AG04449 (cell line): ENCODE results near the gene LRRC18.

Source experiments
- CTCF ChIA-PET: fragments of 350-600 bp; formaldehyde crosslinking; extraction: SDS; loops from one replicate; lab custom pipeline; 2021; ENCODE audit warnings: antibody characterized with exemption; lab: Yijun Ruan, JAX
- POLR2A ChIA-PET: fragments of 400-600, 350-600 bp; formaldehyde crosslinking; extraction: SDS; loops from one replicate; lab custom pipeline; 2020; ENCODE audit warnings: antibody characterized with exemption, inconsistent platforms; lab: Yijun Ruan, JAX
- DNase-seq: peaks from one replicate; pipeline ENCODE4 v3.0.0-alpha.2; 2010; ENCODE audit warnings: low read depth, low spot score
- H3K4me3 ChIP-seq: 2 replicates; pipeline ENCODE4 v1.5.1; 2011; ENCODE audit warnings: low read depth, mild to moderate bottlenecking, control low read depth, low read length
- TF ChIP-seq, protein P1 (sequence below): IDR thresholded peaks from one replicate; pipeline ENCODE4 v1.5.1; 2011; ENCODE audit warnings: mild to moderate bottlenecking, moderate library complexity, low read length, control low read depth, inconsistent platforms; ENCODE audit not compliant: insufficient read depth; ENCODE audit errors: missing control alignments

Gene LRRC18

DNA sequence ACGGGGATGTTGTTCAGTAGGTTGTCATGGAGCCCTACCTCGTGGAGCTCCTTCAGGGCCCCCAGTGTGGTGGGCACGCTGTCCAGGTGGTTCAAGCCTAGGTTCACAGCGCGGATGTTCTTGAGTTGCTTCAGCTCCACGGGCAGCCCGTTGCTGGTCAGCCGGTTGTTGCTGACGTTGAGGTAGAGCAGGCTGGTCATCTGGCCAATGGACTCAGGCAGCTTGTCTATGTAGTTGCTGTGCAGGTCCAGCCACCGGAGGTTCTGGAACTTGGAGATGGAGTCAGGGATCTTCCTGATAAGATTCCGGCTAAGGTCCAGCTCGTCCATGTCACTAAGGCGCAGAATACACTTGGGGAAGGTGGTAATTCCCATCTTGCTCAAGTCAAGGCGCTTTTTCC, 26.0 kb downstream of the LRRC18 start:
- TF ChIP-seq, protein P1, sequence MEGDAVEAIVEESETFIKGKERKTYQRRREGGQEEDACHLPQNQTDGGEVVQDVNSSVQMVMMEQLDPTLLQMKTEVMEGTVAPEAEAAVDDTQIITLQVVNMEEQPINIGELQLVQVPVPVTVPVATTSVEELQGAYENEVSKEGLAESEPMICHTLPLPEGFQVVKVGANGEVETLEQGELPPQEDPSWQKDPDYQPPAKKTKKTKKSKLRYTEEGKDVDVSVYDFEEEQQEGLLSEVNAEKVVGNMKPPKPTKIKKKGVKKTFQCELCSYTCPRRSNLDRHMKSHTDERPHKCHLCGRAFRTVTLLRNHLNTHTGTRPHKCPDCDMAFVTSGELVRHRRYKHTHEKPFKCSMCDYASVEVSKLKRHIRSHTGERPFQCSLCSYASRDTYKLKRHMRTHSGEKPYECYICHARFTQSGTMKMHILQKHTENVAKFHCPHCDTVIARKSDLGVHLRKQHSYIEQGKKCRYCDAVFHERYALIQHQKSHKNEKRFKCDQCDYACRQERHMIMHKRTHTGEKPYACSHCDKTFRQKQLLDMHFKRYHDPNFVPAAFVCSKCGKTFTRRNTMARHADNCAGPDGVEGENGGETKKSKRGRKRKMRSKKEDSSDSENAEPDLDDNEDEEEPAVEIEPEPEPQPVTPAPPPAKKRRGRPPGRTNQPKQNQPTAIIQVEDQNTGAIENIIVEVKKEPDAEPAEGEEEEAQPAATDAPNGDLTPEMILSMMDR: no peak
- POLR2A ChIA-PET: no interaction called here
- DNase-seq: no peak
- CTCF ChIA-PET: no interaction called here
- H3K4me3 ChIP-seq: no peak overlapping the region

DNA sequence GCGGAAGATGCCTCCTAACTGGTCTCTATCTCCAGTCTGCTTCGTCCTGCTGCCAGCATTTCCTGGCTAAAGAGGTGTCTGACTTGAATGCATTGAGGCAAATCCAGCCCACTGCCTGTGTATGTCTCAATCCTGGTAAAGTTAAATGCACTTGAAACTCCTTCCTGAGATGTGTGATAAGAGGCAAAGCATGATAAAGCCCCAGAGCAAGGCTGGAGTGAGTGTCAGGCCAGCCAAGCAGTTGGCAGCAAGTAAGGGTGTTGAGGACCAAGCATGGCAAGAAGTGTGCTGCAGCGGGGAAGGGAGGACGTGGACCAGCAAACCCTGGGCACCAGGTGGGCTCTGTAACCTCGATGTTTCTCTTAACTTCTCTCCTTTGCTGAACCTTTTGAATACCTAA, 29.1 kb downstream of the LRRC18 start:
- CTCF ChIA-PET: no interaction called here
- POLR2A ChIA-PET: no interaction called here

DNA sequence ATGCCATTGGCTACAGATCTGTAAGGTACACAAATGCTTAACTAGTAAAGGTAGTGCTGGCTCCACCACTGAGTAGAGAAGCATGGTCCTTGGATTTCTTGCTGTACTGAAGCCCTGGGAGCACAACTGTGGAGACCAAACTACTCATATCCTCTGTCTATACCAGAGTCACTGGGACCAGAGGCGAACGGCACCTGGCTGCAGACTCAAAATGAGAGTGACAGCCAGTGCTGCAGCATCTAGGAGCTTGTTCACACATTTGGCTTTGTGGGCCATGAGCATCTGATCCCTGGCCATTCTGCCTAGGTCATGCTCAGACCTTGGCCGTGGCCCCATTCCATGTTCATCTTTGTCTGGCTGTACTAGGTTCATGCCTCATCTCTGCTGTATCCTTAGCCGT, 31.9 kb downstream of the LRRC18 start:
- no peak overlapping the region for H3K4me3 ChIP-seq
- TF ChIP-seq, protein P1: no peak
- DNase-seq: no peak
- POLR2A ChIA-PET: no interaction called here
- CTCF ChIA-PET: no interaction called here

More for the DNA sequence above, 29.1 kb downstream of the LRRC18 start:
- DNase-seq: no peak
- H3K4me3 ChIP-seq: no peak overlapping the region
- TF ChIP-seq, protein P1: no peak

DNA sequence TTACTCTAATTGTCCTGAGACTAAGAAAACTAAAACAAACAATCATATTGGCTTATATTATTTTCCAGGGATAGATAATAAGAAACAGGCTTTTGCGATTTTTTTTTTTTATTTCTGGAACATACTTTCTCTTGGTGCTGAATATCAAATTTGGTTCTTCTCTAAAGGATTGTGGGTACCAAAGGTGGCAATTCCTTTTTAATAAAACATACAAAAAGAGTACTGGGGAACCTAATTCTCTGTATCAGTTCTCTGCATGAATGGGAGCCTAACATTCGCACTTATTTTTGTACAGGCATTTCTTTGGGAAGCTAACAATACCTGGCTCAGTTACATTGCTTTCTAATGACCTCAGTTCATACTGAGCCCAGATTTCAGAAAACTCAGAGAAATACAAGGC, 32.8 kb downstream of the LRRC18 start:
- ChIA-PET POLR2A (no interaction called here), CTCF (no interaction called here)
- TF ChIP-seq, protein P1: no peak
- H3K4me3 ChIP-seq: no peak overlapping the region
- DNase-seq: no peak

DNA sequence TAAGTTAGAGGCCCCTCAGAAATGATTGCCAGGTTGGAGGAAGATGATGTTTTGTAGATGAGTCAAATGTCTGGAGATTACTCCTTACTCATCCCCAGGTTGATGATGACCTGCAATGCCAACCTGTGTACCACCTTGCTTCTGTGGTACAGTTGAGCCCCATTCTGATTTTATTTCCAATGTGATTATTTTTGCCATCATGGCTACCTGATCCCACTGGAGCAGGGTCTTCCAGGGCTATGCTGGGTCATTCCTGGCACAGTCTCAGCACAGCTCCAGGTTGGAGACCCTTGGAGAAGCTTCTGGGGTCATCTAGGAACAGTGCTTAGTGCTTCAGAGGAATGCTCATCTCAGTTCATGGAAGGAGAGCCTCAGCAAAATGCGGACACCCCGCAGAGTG, 34.3 kb downstream of the LRRC18 start:
- H3K4me3 ChIP-seq: no peak overlapping the region
- ChIA-PET CTCF (interaction anchor here (1.7 kb wide), 1 partner anchor 10 kb away, joined by 3 read pairs; no protein-coding TSS in a partner anchor), POLR2A (no interaction called here)
- TF ChIP-seq, protein P1: no peak
- no peak for DNase-seq

DNA sequence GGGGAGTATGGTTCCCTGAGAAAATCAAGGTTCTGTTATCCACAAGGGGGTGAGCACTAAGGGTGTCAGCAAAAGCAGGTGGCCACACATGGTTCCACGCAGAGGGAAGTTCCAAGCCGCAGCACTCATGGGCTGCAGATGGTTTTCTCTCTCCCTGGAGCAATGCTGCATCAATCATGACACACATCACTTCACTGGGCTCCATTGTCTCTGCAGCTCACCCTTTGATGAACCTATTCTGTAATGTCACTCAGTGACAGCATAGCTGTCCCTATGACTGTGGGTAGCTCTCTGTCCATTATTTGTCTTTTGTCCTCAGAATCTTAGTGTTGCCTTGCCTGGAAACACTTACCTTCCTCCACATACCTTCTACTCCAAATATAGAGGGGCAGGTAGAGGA, 34.8 kb downstream of the LRRC18 start:
- no peak for DNase-seq
- ChIA-PET CTCF (interaction anchor here (1.7 kb wide), 1 partner anchor 9 kb away, joined by 3 read pairs; no protein-coding TSS in a partner anchor), POLR2A (no interaction called here)

More for the DNA sequence above, 34.8 kb downstream of the LRRC18 start:
- TF ChIP-seq, protein P1: no peak
- H3K4me3 ChIP-seq: no peak overlapping the region
